Adrenal gland (tissue), 12 donors: ENCODE measurements around the gene TRABD2A. TPM values are rescaled to one million over a fixed set of nuclear protein-coding genes. Genes with fewer than 3 reads are reported as not detected.

ENCODE experiments used
- DNase-seq, 7 donors: peaks; one replicate each; pipeline ENCODE4 v3.0.0-alpha.2; 2019 to 2020
- H3K27ac ChIP-seq, 5 donors: fragments of 200-600 bp; sonication (generic) in 4 of 5; 1 replicate in 3 of 5; 2 replicates in 2 of 5; pipeline versions ENCODE4 v1.5.1 to v1.8.0; 2016 to 2020; ENCODE audit warnings: mild to moderate bottlenecking in 1 of 5
- H3K27me3 ChIP-seq: fragments of 200-600 bp; 2 replicates; pipeline ENCODE4 v1.8.0; 2021
- H3K36me3 ChIP-seq, 2 donors: fragments of 200-600 bp; replicated peaks in 1 of 2; 1 replicate in 1 of 2; 2 replicates in 1 of 2; pipeline versions ENCODE4 v1.5.1 to v1.8.0; 2018 to 2022
- H3K4me1 ChIP-seq, 2 donors: fragments of 200-600 bp; replicated peaks in 1 of 2; 1 replicate in 1 of 2; 2 replicates in 1 of 2; pipeline versions ENCODE4 v1.5.1 to v1.8.0; 2018 to 2021
- H3K4me3 ChIP-seq, 4 donors: fragments of 200-600 bp; sonication (generic) in 3 of 4; one replicate each; pipeline ENCODE4 v1.5.1; 2016 to 2018
- H3K9me3 ChIP-seq, 3 donors: fragments of 200-600 bp; sonication (generic) in 1 of 3; replicated peaks in 1 of 3; 1 replicate in 2 of 3; 2 replicates in 1 of 3; pipeline versions ENCODE4 v1.5.1 to v1.8.0; 2016 to 2021
- POLR2A ChIP-seq, 2 donors: fragments of 450-650 bp; IDR thresholded peaks; one replicate each; pipeline ENCODE4 v1.6.1; 2017; ENCODE audit warnings: antibody characterized with exemption in 2 of 2, mild to moderate bottlenecking in 2 of 2, moderate library complexity in 1 of 2
- whole genome bisulfite sequencing, 4 donors: extraction: QIAGEN DNeasy Blood & Tissue Kit in 2 of 4; methylation state at CpG; one replicate each; pipeline versions ENCODE4 v1.1.5 to v1.1.7; 2013 to 2017; 5-methylcytosine and 5-hydroxymethylcytosine counted together
- intact Hi-C, 2 donors: fragments of 100-400 bp; cut with DNase I; formaldehyde crosslinking; loops; one replicate each; pipeline versions ENCODE4 v1.14.1 to v1.15.0; 2022 to 2023
- polyA plus RNA-seq, 3 donors: library from polyadenylated mRNA; stranded (reverse); fragments of 200-250 nt in 2 of 3; fragments of 350-450 nt in 1 of 3; fragmentation: Illumina TruSeq in 1 of 3; extraction: RNeasy Lipid Tissue Mini Kit (QIAGEN cat#74804) in 1 of 3; gene quantifications; one replicate each; pipeline ENCODE4 v1.2.3, GENCODE V29; 2013 to 2014
- total RNA-seq, 9 donors: library from RNA; depleted of rRNA in 4 of 9; stranded (reverse); fragments of >200 nt in 4 of 9; fragments of 120-200 nt in 1 of 9; fragmentation: NEBNext Ultra II Directional in 1 of 9; extraction: Animal tissue kit (Norgen Biotek cat#: 25700) in 1 of 9; gene quantifications; one replicate each; pipeline versions ENCODE4 v1.1.0 to v1.2.4, GENCODE V29; 2013 to 2023
- TF ChIP-seq, protein P1 (sequence below), 6 experiments: fragments of 450-650 bp in 4 of 6; fragments of 200-600 bp in 2 of 6; sonication (generic) in 1 of 6; IDR thresholded peaks; 1 replicate in 5 of 6; 2 replicates in 1 of 6; pipeline versions ENCODE4 v1.5.1 to v1.8.0; 2016 to 2021; ENCODE audit warnings: antibody characterized with exemption in 6 of 6, mild to moderate bottlenecking in 2 of 6, moderate library complexity in 1 of 6
- donor health status: healthy with polysubstance abuse.
- donor health status: Bipolar disorder and iron deficiency.
- donor health status: DM: yes; HTN: yes; CAD: no.
- donor health status: DM: no; HTN: no; CAD: no.
- donor health status: DM: no; HTN: no; CAD: no.
- donor health status: DM: yes; HTN: yes; CAD: no.

TRABD2A gene
- total and polyA plus RNA-seq, 12 donors, result 0.28 to 2.4 (median 0.69) TPM; not detected in 1

DNA sequence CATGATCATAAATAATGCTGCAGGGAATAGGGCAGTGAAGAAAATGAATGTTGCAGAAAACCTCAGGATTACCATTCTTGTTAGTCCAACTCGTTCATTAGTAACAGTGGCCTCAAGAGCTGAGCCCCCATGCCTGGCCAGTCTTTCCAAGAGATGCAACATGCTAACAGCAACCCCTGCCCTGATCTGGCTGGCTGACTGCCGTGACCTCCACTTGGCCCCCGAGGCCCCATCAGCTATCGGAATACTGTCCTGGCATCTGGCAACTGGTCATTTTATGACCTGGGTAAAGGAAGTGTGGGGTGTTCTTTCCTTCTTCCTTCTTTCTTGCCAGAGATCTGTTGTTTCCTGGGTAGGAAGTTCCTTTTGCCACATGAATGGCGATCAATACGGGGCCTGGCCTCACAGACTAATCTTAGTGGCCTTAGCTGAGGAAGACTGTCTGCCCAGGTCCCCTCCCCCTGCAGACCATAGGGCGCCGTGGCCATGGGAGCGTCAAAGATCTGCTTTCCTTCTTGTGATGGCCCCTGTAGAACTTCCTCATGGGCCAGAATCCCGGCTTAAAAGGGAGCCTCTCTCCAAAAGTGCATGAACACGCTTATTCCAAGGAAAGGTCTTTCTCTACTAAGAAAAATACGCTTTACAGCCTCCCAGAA, 10.6 kb upstream of the TRABD2A start:
- intact Hi-C loops, result no loop called here

DNA sequence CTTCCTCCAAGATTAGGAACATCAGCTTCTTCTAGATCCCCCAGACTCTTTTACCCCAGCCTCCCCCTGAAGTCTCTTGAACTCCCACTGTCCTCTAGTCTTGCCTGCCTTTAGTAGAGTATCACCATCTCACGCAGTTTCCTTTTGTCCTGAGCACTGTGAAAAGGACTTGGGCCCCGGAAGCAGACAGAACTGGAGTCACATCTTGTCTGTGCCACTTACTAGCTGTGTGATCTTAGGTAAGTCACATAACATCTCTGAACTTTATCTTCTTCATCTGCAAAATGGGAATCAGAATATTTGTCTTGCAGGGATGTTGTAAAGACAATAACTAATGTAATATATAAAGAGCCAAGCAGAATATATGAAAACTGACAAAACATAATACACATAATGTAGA, 8.4 kb upstream of the TRABD2A start:
- no peaks in the 10 kb centered on the region for H3K27me3 ChIP-seq
- no peaks in the 10 kb centered on the region for H3K36me3 ChIP-seq
- no peak for TF ChIP-seq POLR2A (IDR thresholded peaks at IDR 0.05)
- TF ChIP-seq, protein P1, sequence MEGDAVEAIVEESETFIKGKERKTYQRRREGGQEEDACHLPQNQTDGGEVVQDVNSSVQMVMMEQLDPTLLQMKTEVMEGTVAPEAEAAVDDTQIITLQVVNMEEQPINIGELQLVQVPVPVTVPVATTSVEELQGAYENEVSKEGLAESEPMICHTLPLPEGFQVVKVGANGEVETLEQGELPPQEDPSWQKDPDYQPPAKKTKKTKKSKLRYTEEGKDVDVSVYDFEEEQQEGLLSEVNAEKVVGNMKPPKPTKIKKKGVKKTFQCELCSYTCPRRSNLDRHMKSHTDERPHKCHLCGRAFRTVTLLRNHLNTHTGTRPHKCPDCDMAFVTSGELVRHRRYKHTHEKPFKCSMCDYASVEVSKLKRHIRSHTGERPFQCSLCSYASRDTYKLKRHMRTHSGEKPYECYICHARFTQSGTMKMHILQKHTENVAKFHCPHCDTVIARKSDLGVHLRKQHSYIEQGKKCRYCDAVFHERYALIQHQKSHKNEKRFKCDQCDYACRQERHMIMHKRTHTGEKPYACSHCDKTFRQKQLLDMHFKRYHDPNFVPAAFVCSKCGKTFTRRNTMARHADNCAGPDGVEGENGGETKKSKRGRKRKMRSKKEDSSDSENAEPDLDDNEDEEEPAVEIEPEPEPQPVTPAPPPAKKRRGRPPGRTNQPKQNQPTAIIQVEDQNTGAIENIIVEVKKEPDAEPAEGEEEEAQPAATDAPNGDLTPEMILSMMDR (IDR thresholded peaks at IDR 0.05), result no peak
- H3K9me3 ChIP-seq, result no peaks in the 10 kb centered on the region
- H3K4me1 ChIP-seq, result peaks cover 5 to 11% of the 10 kb centered on the region in 2 donors
- no peak for DNase-seq
- intact Hi-C loops, result no loop called here
- H3K27ac ChIP-seq, result peak overlapping the region in 3 of 5 donors; percentile 46 to 70 (median 64)
- no peak overlapping the region for H3K4me3 ChIP-seq
- WGBS, 4 donors, result 86 to 93% (median 89%) methylated on average over 2 of the region's 2 CpGs

More for the DNA sequence above, 10.6 kb upstream of the TRABD2A start:
- H3K27ac ChIP-seq, result no peak overlapping the region
- no peaks in the 10 kb centered on the region for H3K9me3 ChIP-seq
- H3K4me1 ChIP-seq, result peaks cover 5 to 15% of the 10 kb centered on the region in 2 donors
- no peaks in the 10 kb centered on the region for H3K27me3 ChIP-seq
- no peak overlapping the region for H3K4me3 ChIP-seq
- 76 to 88% (median 84%) methylated on average over 12 of the region's 12 CpGs for WGBS, 4 donors
- no peaks in the 10 kb centered on the region for H3K36me3 ChIP-seq
- TF ChIP-seq, protein P1 (IDR thresholded peaks at IDR 0.05), result no peak
- no peak for TF ChIP-seq POLR2A (IDR thresholded peaks at IDR 0.05)
- DNase-seq, result peak in 1 of 7 donors; percentile 9

DNA sequence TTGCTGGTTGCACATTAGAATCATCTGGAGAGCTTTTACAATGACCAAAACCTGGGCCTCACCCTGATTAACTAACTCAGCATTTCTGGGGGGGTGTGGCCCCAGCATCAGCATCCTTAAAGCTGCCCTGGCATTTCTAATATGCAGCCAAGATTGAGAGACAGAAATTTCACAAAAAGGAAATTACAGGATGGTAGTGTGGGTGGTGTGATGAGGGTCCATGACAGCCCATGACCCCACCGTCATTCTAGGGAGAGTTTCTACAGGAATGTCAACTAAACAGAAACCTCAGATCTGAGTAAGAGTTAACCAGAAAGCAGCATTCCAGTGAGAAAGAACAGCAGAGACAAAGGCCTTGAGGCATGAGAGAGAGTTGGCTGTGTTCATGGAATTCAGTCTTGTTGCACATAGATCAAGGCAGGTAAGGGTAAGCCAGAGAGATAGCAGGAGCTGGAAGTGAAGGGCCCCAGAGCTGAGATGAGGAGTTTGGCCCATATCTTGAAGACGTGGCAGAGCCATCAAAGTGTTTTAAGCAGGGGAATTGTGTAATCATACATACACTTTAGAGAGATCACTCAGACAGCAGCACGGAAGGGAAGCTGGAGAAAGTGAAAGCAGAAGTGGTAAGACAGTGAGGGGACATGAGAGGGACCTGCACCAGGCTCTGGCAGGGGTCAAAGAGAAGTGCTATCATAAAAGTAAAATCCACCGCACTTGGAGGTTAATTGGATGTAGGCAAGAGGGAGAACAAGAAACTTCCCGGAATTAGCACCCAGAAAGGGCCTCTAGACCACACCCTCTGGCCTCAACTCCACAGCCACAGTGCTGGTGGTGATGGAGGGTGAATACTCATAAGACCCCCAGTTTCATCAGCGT, 7.8 kb upstream of the TRABD2A start:
- peaks cover 2% of the 10 kb centered on the region for H3K27me3 ChIP-seq
- peaks cover 5 to 11% of the 10 kb centered on the region in 2 donors for H3K4me1 ChIP-seq
- peak overlapping the region in 2 of 4 donors; percentile 23 to 37 for H3K4me3 ChIP-seq
- H3K27ac ChIP-seq, result peak overlapping the region in 4 of 5 donors; percentile 18 to 70 (median 55)
- H3K9me3 ChIP-seq, result no peaks in the 10 kb centered on the region
- WGBS, 4 donors, result 19 to 21% (median 20%) methylated on average over 6 of the region's 6 CpGs
- no peaks in the 10 kb centered on the region for H3K36me3 ChIP-seq
- peak in 6 of 7 donors; percentile 31 to 66 (median 57) for DNase-seq
- intact Hi-C loops, result no loop called here
- TF ChIP-seq POLR2A (IDR thresholded peaks at IDR 0.05), result no peak
- TF ChIP-seq, protein P1 (IDR thresholded peaks at IDR 0.05), result no peak

DNA sequence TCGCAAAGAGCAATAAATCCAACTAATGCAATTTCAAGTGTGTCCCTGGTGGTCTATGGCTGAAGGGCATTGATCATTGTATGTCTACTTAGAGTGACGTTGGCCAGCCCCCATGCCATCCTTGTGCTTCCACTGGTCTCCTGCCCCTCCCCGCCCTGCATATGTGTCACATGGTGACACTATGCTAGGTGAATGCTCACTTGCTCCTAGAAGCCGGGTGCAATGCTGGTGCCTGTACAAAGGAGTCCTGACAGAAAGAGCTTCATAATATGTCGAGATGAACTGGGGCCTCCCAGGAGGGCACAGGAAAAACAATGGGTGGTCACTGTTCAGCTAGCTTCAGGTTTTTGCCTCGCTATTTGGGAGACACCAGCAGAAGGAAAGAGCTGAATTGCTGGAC, 5.9 kb upstream of the TRABD2A start:
- Histone ChIP-seq H3K36me3 (no peaks in the 10 kb centered on the region), H3K4me3 (no peak overlapping the region), H3K4me1 (peaks cover 7 to 12% of the 10 kb centered on the region in 2 donors), H3K27ac (no peak overlapping the region), H3K9me3 (no peaks in the 10 kb centered on the region), H3K27me3 (peaks cover 5% of the 10 kb centered on the region)
- 82 to 92% (median 91%) methylated on average over 5 to 6 of the region's 6 CpGs for WGBS, 4 donors
- TF ChIP-seq POLR2A (IDR thresholded peaks at IDR 0.05), result no peak
- TF ChIP-seq, protein P1 (IDR thresholded peaks at IDR 0.05), result no peak
- peak in 1 of 7 donors; percentile 39 for DNase-seq
- intact Hi-C loops, result no loop called here
